ENCODE results near the gene EOGT. TPM values are rescaled to one million over a fixed set of nuclear protein-coding genes. Genes with fewer than 3 reads are reported as not detected.
A peak's percentile ranks its signal among the peaks of the same experiment; 100 is the strongest.

Gene EOGT
- total and polyA plus RNA-seq, 9 donors = 12.1 to 40.7 (median 20.9) TPM

- intact Hi-C loops (cut with DNase I) = no loop called here
- WGBS, 3 donors = 90 to 98% (median 96%) methylated on average over 2 of the region's 2 CpGs
Observed at GRCh38 chr3:69016901-69017300, 3.4 kb upstream of the EOGT start.

DNA sequence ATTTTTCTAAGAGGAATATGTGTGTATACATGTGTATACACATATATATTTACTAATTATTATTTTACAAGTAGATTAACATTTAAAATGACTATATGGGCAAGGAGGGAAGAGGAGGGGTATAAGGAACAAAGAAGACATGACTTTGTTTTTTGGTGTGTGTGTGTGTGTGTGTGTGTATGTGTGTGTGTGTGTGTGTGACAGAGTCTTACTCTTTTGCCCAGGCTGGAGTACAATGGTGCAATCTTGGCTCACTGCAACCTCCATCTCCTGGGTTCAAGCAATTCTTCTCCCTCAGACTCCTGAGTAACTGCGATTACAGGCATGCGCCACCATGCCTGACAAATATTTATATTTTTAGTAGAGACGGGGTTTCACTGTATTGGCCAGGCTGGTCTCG, 2.6 kb upstream of the EOGT start:
- no peak for DNase-seq
- intact Hi-C loops (cut with DNase I) = no loop called here
- Histone ChIP-seq H3K27me3 (no peaks in the 10 kb centered on the region), H3K4me3 (no peak overlapping the region), H3K27ac (no peak overlapping the region), H3K36me3 (no peaks in the 10 kb centered on the region), H3K9me3 (no peaks in the 10 kb centered on the region), H3K4me1 (ENCODE audit: insufficient read depth) (peaks cover 4% of the 10 kb centered on the region)
- 94 to 96% (median 95%) methylated on average over 4 of the region's 4 CpGs for WGBS, 3 donors
- TF ChIP-seq EP300 (IDR thresholded peaks at IDR 0.05) = no peak

More at GRCh38 chr3:69016901-69017300, 3.4 kb upstream of the EOGT start:
- no peak for DNase-seq
- TF ChIP-seq, protein P1, sequence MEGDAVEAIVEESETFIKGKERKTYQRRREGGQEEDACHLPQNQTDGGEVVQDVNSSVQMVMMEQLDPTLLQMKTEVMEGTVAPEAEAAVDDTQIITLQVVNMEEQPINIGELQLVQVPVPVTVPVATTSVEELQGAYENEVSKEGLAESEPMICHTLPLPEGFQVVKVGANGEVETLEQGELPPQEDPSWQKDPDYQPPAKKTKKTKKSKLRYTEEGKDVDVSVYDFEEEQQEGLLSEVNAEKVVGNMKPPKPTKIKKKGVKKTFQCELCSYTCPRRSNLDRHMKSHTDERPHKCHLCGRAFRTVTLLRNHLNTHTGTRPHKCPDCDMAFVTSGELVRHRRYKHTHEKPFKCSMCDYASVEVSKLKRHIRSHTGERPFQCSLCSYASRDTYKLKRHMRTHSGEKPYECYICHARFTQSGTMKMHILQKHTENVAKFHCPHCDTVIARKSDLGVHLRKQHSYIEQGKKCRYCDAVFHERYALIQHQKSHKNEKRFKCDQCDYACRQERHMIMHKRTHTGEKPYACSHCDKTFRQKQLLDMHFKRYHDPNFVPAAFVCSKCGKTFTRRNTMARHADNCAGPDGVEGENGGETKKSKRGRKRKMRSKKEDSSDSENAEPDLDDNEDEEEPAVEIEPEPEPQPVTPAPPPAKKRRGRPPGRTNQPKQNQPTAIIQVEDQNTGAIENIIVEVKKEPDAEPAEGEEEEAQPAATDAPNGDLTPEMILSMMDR (IDR thresholded peaks at IDR 0.05) = no peak
- TF ChIP-seq EP300 (IDR thresholded peaks at IDR 0.05) = no peak
- no peak for TF ChIP-seq POLR2A (IDR thresholded peaks at IDR 0.05)
- peaks cover 4% of the 10 kb centered on the region for H3K4me1 ChIP-seq (ENCODE audit: insufficient read depth)
- no peak overlapping the region for H3K27ac ChIP-seq
- H3K4me3 ChIP-seq = no peak overlapping the region
- no peaks in the 10 kb centered on the region for H3K36me3 ChIP-seq
- H3K27me3 ChIP-seq = no peaks in the 10 kb centered on the region
- H3K9me3 ChIP-seq = no peaks in the 10 kb centered on the region

GRCh38 chr3:69014022-69014580, 617 bp upstream of the EOGT start:
- Histone ChIP-seq H3K27me3 (no peaks in the 10 kb centered on the region), H3K4me1 (ENCODE audit: insufficient read depth) (peaks cover 4% of the 10 kb centered on the region), H3K36me3 (no peaks in the 10 kb centered on the region), H3K27ac (peak overlapping the region; percentile 96 to 100), H3K4me3 (peak overlapping the region; percentile 85), H3K9me3 (no peaks in the 10 kb centered on the region)
- 10 to 12% (median 11%) methylated on average over 11 of the region's 11 CpGs for WGBS, 3 donors
- intact Hi-C loops (cut with DNase I) = no loop called here
- no peak for TF ChIP-seq POLR2A (IDR thresholded peaks at IDR 0.05)
- TF ChIP-seq, protein P1 (IDR thresholded peaks at IDR 0.05) = no peak
- TF ChIP-seq EP300 (IDR thresholded peaks at IDR 0.05) = no peak
- no peak for DNase-seq

DNA sequence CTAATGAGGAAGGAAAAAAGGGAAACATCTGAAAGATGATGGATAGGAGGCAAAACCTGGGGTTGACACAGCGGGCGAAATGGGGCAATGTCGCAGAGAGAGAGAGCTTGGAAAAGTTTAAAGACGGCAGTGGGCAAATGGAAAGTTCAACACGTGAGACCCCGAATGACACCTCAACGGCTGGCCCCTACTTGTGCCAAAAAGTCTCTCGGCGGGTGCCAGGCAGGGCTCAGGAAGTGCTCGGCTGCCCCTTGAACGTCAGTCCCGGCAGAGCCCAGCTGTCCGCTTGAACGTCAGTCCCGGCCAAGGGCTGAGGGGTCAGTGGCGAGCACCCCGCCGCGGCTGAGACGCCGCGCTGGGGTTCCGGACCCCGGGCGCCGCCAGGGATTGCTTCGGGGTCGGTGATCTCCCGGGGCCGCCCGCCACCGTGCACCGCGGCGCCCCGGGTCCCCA, 658 bp downstream of the EOGT start:
- TF ChIP-seq, protein P1 (IDR thresholded peaks at IDR 0.05) = no peak
- TF ChIP-seq POLR2A (IDR thresholded peaks at IDR 0.05) (no peak), EP300 (IDR thresholded peaks at IDR 0.05) (no peak)
- intact Hi-C loops (cut with DNase I) = no loop called here
- no peaks in the 10 kb centered on the region for H3K27me3 ChIP-seq
- peak overlapping the region; percentile 96 to 100 for H3K27ac ChIP-seq
- 3 to 6% (median 4%) methylated on average over 26 to 36 of the region's 36 CpGs for WGBS, 3 donors
- no peaks in the 10 kb centered on the region for H3K9me3 ChIP-seq
- H3K4me3 ChIP-seq = peak overlapping the region; percentile 85
- peak; percentile 60 to 82 (median 72) for DNase-seq
- no peaks in the 10 kb centered on the region for H3K36me3 ChIP-seq
- peaks cover 4% of the 10 kb centered on the region for H3K4me1 ChIP-seq (ENCODE audit: insufficient read depth)

DNA sequence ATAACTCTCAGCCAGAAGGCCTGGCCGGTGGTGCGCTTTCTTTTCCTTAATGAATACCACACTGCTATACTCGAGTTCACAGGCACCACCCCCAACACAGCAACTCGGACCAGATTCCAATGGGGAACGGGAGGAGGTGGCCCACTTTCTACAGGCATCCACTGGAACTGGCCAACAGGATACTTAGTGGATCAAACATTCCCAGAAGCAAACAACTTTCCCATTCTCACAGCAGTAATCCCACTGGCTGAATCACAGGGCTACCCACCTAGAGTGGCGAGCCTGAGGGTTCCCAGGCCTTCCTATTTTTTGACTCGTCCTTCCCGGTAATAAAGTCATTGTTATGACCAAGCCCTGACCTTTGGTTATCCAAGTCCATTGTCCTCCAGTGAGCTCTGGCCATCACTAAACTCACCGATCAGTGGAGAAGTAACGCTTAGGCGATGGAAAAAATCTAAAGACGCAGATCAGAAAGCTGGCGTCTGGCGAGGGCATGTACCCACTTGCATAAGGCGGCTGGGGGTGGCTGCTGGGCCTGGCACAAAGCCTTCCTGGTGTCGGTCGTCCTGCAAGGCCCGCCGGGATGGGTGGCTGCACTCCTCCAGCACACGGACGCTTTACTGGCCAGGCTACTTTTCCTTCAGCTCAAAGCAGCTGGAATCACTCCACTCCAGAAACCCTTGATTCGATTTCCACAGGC, 1.2 kb downstream of the EOGT start:
- peak; percentile 41 to 69 (median 60) for DNase-seq
- TF ChIP-seq POLR2A (IDR thresholded peaks at IDR 0.05) (no peak), EP300 (IDR thresholded peaks at IDR 0.05) (no peak)
- TF ChIP-seq, protein P1 (IDR thresholded peaks at IDR 0.05) = no peak
- peak overlapping the region; percentile 85 for H3K4me3 ChIP-seq
- no peaks in the 10 kb centered on the region for H3K9me3 ChIP-seq
- H3K27me3 ChIP-seq = no peaks in the 10 kb centered on the region
- WGBS, 3 donors = 40 to 52% (median 41%) methylated on average over 22 of the region's 22 CpGs
- H3K27ac ChIP-seq = peak overlapping the region; percentile 96 to 100
- peaks cover 4% of the 10 kb centered on the region for H3K4me1 ChIP-seq (ENCODE audit: insufficient read depth)
- intact Hi-C loops (cut with DNase I) = no loop called here
- H3K36me3 ChIP-seq = no peaks in the 10 kb centered on the region
